IPS-15b (cell line): ENCODE data around the gene VEGFC.

Source experiments
- H3K27me3 ChIP-seq: one replicate; pipeline ENCODE4 v1.6.1; 2013; ENCODE audit warnings: low read length; ENCODE audit not compliant: control insufficient read depth, insufficient read depth
- H3K36me3 ChIP-seq: one replicate; pipeline ENCODE4 v1.6.1; 2013; ENCODE audit warnings: low read length; ENCODE audit not compliant: control insufficient read depth, insufficient read depth
- H3K4me1 ChIP-seq: one replicate; pipeline ENCODE4 v1.6.1; 2013; ENCODE audit warnings: mild to moderate bottlenecking, low read length; ENCODE audit not compliant: control insufficient read depth, insufficient read depth
- H3K4me3 ChIP-seq: one replicate; pipeline ENCODE4 v1.5.1; 2013; ENCODE audit warnings: low read depth, low read length
- H3K9ac ChIP-seq: one replicate; pipeline ENCODE4 v1.6.1; 2013; ENCODE audit warnings: low read depth, mild to moderate bottlenecking, low read length
- H3K9me3 ChIP-seq: one replicate; pipeline ENCODE4 v1.6.1; 2013; ENCODE audit warnings: mild to moderate bottlenecking, low read length; ENCODE audit not compliant: control insufficient read depth, insufficient read depth

VEGFC gene

GRCh38 chr4:176668324-176668723, 124.4 kb downstream of the VEGFC start:
- H3K4me3 ChIP-seq, result no peak overlapping the region
- no peak overlapping the region for H3K9ac ChIP-seq
- no peaks in the 10 kb centered on the region for H3K9me3 ChIP-seq
- H3K36me3 ChIP-seq, result no peaks in the 10 kb centered on the region
- H3K27me3 ChIP-seq, result no peaks in the 10 kb centered on the region
- H3K4me1 ChIP-seq, result no peaks in the 10 kb centered on the region

DNA sequence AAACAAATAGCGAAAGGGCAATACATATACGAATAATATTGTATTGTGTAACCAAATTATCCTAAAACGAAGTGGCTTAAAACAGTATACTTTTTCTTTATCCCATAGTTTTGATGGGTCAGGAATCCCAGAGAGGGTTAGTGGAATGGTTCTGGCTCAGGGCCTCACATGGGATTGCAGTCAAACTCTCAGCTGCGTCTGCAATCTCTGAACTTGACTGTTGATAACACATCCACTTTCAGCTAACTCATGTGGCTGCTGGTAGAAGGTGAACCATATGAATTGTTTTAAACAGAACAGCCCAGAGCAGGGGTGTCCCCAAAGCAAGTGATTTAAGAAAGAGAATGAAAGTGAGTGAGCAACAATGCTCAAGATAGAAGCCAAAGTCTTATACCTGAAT, 127.8 kb downstream of the VEGFC start:
- no peaks in the 10 kb centered on the region for H3K4me1 ChIP-seq
- no peaks in the 10 kb centered on the region for H3K36me3 ChIP-seq
- no peak overlapping the region for H3K4me3 ChIP-seq
- no peak overlapping the region for H3K9ac ChIP-seq
- no peaks in the 10 kb centered on the region for H3K27me3 ChIP-seq
- no peaks in the 10 kb centered on the region for H3K9me3 ChIP-seq

- Histone ChIP-seq H3K27me3 (no peaks in the 10 kb centered on the region), H3K4me3 (no peak overlapping the region), H3K4me1 (no peaks in the 10 kb centered on the region), H3K36me3 (no peaks in the 10 kb centered on the region), H3K9ac (no peak overlapping the region), H3K9me3 (no peaks in the 10 kb centered on the region)
Measured at GRCh38 chr4:176660561-176660960, 132.2 kb downstream of the VEGFC start.

DNA sequence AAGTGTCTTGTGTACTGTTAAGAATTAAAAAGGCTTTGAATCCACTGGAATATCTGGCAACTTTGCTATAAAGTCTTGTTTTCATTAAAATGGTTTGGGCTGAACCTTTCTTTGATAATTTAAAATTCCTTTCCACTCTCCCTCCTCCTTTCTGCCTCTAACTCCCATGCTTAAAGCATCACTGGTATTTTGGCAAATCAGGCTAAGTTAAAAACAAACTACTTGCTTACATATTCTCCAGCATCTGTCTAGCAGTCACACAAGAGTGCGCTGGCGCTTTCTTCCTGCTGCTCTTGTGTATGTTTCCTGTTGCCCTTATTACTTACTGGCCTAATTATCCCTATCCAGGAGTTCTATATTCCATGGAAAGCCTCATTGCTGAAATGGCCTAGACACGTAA, 136.6 kb downstream of the VEGFC start:
- no peak overlapping the region for H3K4me3 ChIP-seq
- no peaks in the 10 kb centered on the region for H3K4me1 ChIP-seq
- H3K9ac ChIP-seq, result no peak overlapping the region
- H3K9me3 ChIP-seq, result no peaks in the 10 kb centered on the region
- no peaks in the 10 kb centered on the region for H3K36me3 ChIP-seq
- H3K27me3 ChIP-seq, result no peaks in the 10 kb centered on the region

- Histone ChIP-seq H3K9me3 (no peaks in the 10 kb centered on the region), H3K36me3 (no peaks in the 10 kb centered on the region), H3K27me3 (no peaks in the 10 kb centered on the region), H3K9ac (no peak overlapping the region), H3K4me1 (no peaks in the 10 kb centered on the region), H3K4me3 (no peak overlapping the region)
Measured at GRCh38 chr4:176654565-176655216, 138.0 kb downstream of the VEGFC start.

DNA sequence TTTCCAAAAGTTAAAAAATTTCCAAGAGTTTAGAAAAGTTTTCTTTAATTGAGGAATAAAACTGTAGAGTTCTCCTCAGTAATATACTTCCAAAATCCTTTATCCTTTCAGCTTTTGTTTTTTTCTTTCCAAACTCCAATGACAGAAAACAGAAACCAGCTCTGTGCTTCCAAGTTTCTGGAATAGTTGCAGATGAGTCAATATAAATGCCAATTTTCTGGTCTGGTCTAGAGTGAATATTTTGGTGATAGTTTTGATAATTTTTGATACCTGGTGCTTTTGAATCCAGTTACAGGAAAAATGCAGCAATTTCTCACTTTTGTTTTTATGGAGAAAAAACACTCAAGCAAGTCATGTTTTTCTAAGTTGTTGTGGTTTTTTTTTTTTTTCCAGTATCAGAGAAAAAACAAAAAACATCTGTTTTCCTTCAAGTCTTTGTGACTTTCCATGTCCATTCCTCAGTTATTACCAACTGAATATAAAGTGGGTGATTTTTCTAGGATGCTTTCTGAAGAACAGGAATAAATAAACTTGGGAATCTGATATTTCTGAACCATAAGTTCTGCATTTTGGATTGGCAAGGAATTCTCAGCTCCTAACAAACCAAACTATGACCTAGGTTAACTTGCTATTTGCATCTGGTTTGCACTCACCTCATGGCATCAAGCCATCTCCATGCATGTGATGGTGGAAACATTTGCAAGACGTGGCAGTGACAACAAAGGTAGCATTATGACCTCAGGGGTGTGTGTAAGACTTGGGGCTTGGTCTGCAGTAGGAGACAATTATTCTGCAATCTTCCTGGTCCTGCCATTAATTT, 139.1 kb downstream of the VEGFC start:
- H3K27me3 ChIP-seq, result no peaks in the 10 kb centered on the region
- no peaks in the 10 kb centered on the region for H3K9me3 ChIP-seq
- H3K36me3 ChIP-seq, result no peaks in the 10 kb centered on the region
- no peak overlapping the region for H3K4me3 ChIP-seq
- no peak overlapping the region for H3K9ac ChIP-seq
- H3K4me1 ChIP-seq, result no peaks in the 10 kb centered on the region

GRCh38 chr4:176646311-176646710, 146.4 kb downstream of the VEGFC start:
- H3K4me1 ChIP-seq, result no peaks in the 10 kb centered on the region
- no peak overlapping the region for H3K4me3 ChIP-seq
- H3K9ac ChIP-seq, result no peak overlapping the region
- no peaks in the 10 kb centered on the region for H3K36me3 ChIP-seq
- no peaks in the 10 kb centered on the region for H3K9me3 ChIP-seq
- H3K27me3 ChIP-seq, result no peaks in the 10 kb centered on the region

- Histone ChIP-seq H3K9me3 (no peaks in the 10 kb centered on the region), H3K36me3 (no peaks in the 10 kb centered on the region), H3K4me3 (no peak overlapping the region), H3K9ac (no peak overlapping the region), H3K4me1 (no peaks in the 10 kb centered on the region), H3K27me3 (no peaks in the 10 kb centered on the region)
Measured at GRCh38 chr4:176645246-176645960, 147.3 kb downstream of the VEGFC start.

DNA sequence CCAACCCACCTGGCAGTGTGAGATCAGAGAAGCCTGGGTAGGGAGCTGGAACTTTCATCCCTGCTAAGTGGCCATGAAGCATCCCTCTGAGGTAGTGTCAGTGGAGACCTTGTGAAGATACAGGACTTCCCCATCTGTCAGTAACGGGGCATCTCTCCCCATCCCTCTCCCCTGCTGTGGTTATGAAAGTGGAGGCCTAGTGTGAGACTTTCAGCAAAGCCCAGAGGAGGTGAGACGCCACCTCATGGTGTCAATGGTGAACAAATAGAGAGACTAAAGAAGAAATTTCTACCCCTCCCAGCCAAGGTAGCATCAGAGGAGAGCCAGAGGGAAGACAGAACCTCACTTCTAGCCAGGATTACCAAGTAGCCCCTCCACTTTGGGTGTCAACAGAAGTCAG, 150.2 kb downstream of the VEGFC start:
- Histone ChIP-seq H3K4me3 (no peak overlapping the region), H3K4me1 (no peaks in the 10 kb centered on the region), H3K36me3 (no peaks in the 10 kb centered on the region), H3K9me3 (no peaks in the 10 kb centered on the region), H3K27me3 (no peaks in the 10 kb centered on the region), H3K9ac (no peak overlapping the region)

GRCh38 chr4:176641237-176641636, 151.5 kb downstream of the VEGFC start:
- Histone ChIP-seq H3K4me3 (no peak overlapping the region), H3K9ac (no peak overlapping the region), H3K4me1 (no peaks in the 10 kb centered on the region), H3K36me3 (no peaks in the 10 kb centered on the region), H3K27me3 (no peaks in the 10 kb centered on the region), H3K9me3 (no peaks in the 10 kb centered on the region)

DNA sequence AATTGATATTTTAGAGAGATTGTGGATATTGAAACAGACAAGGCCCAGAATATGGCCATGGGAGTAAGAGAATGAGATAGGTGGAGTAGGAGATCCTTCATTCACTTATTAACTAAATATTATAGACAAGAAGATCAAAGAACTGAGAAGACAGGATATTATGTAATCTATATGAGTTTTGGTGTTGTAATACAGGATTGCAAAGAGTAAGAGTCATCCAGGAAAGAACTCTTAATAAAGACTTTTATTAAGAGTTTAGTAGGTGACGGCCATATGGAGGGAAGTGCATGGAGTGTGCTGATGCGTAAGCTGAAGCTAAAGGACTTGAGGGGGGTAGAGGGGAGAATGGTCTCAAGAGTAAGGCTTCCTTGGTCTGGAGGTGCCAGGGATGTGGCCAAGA, 153.7 kb downstream of the VEGFC start:
- Histone ChIP-seq H3K4me1 (no peaks in the 10 kb centered on the region), H3K27me3 (no peaks in the 10 kb centered on the region)

GRCh38 chr4:176636292-176636691, 156.4 kb downstream of the VEGFC start:
- no peak overlapping the region for H3K4me3 ChIP-seq
- no peaks in the 10 kb centered on the region for H3K4me1 ChIP-seq
- H3K9ac ChIP-seq, result no peak overlapping the region
- no peaks in the 10 kb centered on the region for H3K27me3 ChIP-seq
- no peaks in the 10 kb centered on the region for H3K36me3 ChIP-seq
- no peaks in the 10 kb centered on the region for H3K9me3 ChIP-seq

More for the DNA sequence above, 153.7 kb downstream of the VEGFC start:
- Histone ChIP-seq H3K4me3 (no peak overlapping the region), H3K36me3 (no peaks in the 10 kb centered on the region), H3K9ac (no peak overlapping the region), H3K9me3 (no peaks in the 10 kb centered on the region)
